SK-N-SH (cell line): Measurements from ENCODE around the gene PALLD. TPM values are rescaled to one million over a fixed set of nuclear protein-coding genes. Genes with fewer than 3 reads are reported as not detected.

Source experiments
- CTCF ChIA-PET: fragments of 300-600, 350-600 bp; formaldehyde crosslinking; extraction: SDS; loops from one replicate; lab custom pipeline; 2021; lab: Yijun Ruan, JAX
- POLR2A ChIA-PET: fragments of 350-600 bp; sonication (Branson Sonifier 250); formaldehyde crosslinking; extraction: SDS; loops from one replicate; lab custom pipeline; 2020; ENCODE audit warnings: antibody characterized with exemption, inconsistent platforms; lab: Yijun Ruan, JAX
- DNase-seq: peaks from one replicate; pipeline ENCODE4 v3.0.0; 2012
- H2AFZ ChIP-seq: fragments of 200-600 bp; sonication (generic); 2 replicates; pipeline ENCODE4 v1.8.1; 2016; ENCODE audit warnings: antibody characterized with exemption, mild to moderate bottlenecking, low read depth
- H3F3A ChIP-seq: fragments of 200-600 bp; sonication (generic); replicated peaks from 2 replicates; pipeline ENCODE3; 2016; ENCODE audit warnings: antibody characterized with exemption, mild to moderate bottlenecking; ENCODE audit not compliant: insufficient read depth
- H3K27ac ChIP-seq, 2 experiments: fragments of 200-500 bp in 1 of 2; fragments of 200-600 bp in 1 of 2; sonication (Bioruptor generic) in 1 of 2; sonication (generic), shearing (Covaris generic) in 1 of 2; 2 replicates each; pipeline versions ENCODE4 v1.5.1 to v1.6.1; 2014 to 2016; ENCODE audit warnings: low read depth in 2 of 2, inconsistent platforms in 1 of 2, low read length in 1 of 2, mild to moderate bottlenecking in 1 of 2, mixed read lengths in 1 of 2
- H3K27me3 ChIP-seq: fragments of 200-600 bp; sonication (generic), shearing (Covaris generic); 2 replicates; pipeline ENCODE4 v1.6.1; 2016; ENCODE audit warnings: mixed run types; ENCODE audit not compliant: insufficient read depth
- H3K36me3 ChIP-seq, 2 experiments: fragments of 200-500 bp in 1 of 2; fragments of 200-600 bp in 1 of 2; sonication (Bioruptor generic) in 1 of 2; sonication (generic) in 1 of 2; replicated peaks in 1 of 2; 2 replicates each; pipeline versions ENCODE3 to v1.5.1; 2014 to 2016; ENCODE audit warnings: low read length in 1 of 2, mild to moderate bottlenecking in 1 of 2; ENCODE audit not compliant: insufficient read depth in 2 of 2, control insufficient read depth in 1 of 2
- H3K4me1 ChIP-seq, 2 experiments: fragments of 200-500 bp in 1 of 2; fragments of 200-600 bp in 1 of 2; sonication (Bioruptor generic) in 1 of 2; sonication (generic), shearing (Covaris generic) in 1 of 2; 2 replicates each; pipeline versions ENCODE4 v1.5.1 to v1.6.1; 2014 to 2016; ENCODE audit warnings: low read depth in 1 of 2, low read length in 1 of 2, mixed run types in 1 of 2; ENCODE audit not compliant: insufficient read depth in 2 of 2, control insufficient read depth in 1 of 2
- H3K4me2 ChIP-seq: fragments of 200-600 bp; sonication (generic), shearing (Covaris generic); 2 replicates; pipeline ENCODE4 v1.6.1; 2017; ENCODE audit warnings: mixed run types
- H3K4me3 ChIP-seq, 2 experiments: fragments of 200-500 bp in 1 of 2; fragments of 200-600 bp in 1 of 2; sonication (Bioruptor generic) in 1 of 2; sonication (generic), shearing (Covaris generic) in 1 of 2; 2 replicates each; pipeline versions ENCODE4 v1.5.1 to v1.8.1; 2014 to 2016; ENCODE audit warnings: low read depth in 2 of 2, inconsistent platforms in 1 of 2, low read length in 1 of 2, mild to moderate bottlenecking in 1 of 2, mixed read lengths in 1 of 2, moderate library complexity in 1 of 2
- H3K79me2 ChIP-seq: fragments of 200-600 bp; sonication (generic); 2 replicates; pipeline ENCODE4 v1.8.1; 2017; ENCODE audit warnings: mild to moderate bottlenecking; ENCODE audit not compliant: insufficient read depth
- H3K9ac ChIP-seq: fragments of 200-600 bp; sonication (generic); 2 replicates; pipeline ENCODE4 v1.6.1; 2017; ENCODE audit warnings: mixed run types
- H3K9me2 ChIP-seq: fragments of 200-600 bp; sonication (generic); 2 replicates; pipeline ENCODE4 v1.6.1; 2017; ENCODE audit warnings: mixed run types
- H3K9me3 ChIP-seq: fragments of 200-600 bp; sonication (generic); 2 replicates; pipeline ENCODE4 v1.6.1; 2017; ENCODE audit warnings: mixed run types, mild to moderate bottlenecking, moderate library complexity
- H4K20me1 ChIP-seq: fragments of 200-600 bp; sonication (generic); 2 replicates; pipeline ENCODE4 v1.6.1; 2017; ENCODE audit warnings: mild to moderate bottlenecking, mixed run types; ENCODE audit not compliant: insufficient read depth
- FOXM1 ChIP-seq: IDR thresholded peaks from 2 replicates; pipeline ENCODE4 v1.4.0; 2012; ENCODE audit warnings: low read depth, mild to moderate bottlenecking
- NFIC ChIP-seq: IDR thresholded peaks from 2 replicates; pipeline ENCODE4 v1.4.0; 2012; ENCODE audit warnings: borderline replicate concordance
- SMC3 ChIP-seq: IDR thresholded peaks from 2 replicates; pipeline ENCODE4 v1.6.1; 2012; ENCODE audit warnings: low read depth, low read length, improper control_type of control experiment
- TCF12 ChIP-seq: IDR thresholded peaks from 2 replicates; pipeline ENCODE4 v1.4.0; 2012
- YY1 ChIP-seq: IDR thresholded peaks from 2 replicates; pipeline ENCODE4 v1.4.0; 2012; ENCODE audit warnings: low read depth, mild to moderate bottlenecking
- WGBS: methylation state at CpG from one replicate; pipeline ENCODE4 v1.1.6; 2017; ENCODE audit warnings: low lambda C conversion rate; 5-methylcytosine and 5-hydroxymethylcytosine counted together
- polyA plus RNA-seq, 3 experiments: library from polyadenylated mRNA; depleted of rRNA; stranded (reverse); fragments of >200 nt; gene quantifications; 2 replicates each; pipeline ENCODE4 v1.2.3, GENCODE V29; 2012
- TF ChIP-seq, protein P1 (sequence below): IDR thresholded peaks from 2 replicates; pipeline ENCODE4 v1.6.1; 2012; ENCODE audit warnings: mild to moderate bottlenecking, low read depth, low read length, moderate library complexity
- TF ChIP-seq, protein P2 (sequence below): IDR thresholded peaks from 2 replicates; pipeline ENCODE4 v1.4.0; 2012; ENCODE audit warnings: low read depth

PALLD gene
- polyA plus RNA-seq, 1 of the 3 experiments (the other 2 are of a cell fraction), result 33.0 TPM

DNA sequence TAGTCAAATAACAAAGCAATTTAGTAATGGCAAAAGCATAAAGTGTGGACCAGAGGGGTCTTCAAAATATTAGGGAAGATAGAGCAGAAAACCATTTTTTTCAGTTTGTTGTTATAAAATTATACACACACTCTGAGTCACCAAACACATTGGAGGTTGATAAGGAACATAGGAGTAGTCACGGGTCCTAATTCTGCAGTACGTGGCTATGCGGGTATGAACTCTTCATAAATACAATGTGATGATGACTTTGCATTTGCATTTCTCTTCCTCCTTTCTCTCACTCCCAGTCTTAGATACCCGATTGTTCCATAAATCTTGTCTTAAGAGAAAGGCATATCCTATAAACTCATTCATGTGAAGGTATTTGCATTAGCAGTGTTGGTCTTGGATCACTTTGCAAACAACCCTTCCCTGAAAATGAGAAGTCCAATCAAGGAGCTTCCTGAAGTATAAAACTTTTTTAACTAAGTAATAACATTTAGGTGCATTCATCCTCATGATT, 223.6 kb downstream of the PALLD start:
- Histone ChIP-seq H3F3A (no peaks in the 10 kb centered on the region), H3K79me2 (no peaks in the 10 kb centered on the region), H2AFZ (no peak overlapping the region), H3K9me2 (no peaks in the 10 kb centered on the region), H4K20me1 (no peaks in the 10 kb centered on the region), H3K4me2 (no peak overlapping the region), H3K4me1 (peaks cover 0 to 4% of the 10 kb centered on the region in 2 experiments; a peak in 1 of 4 replicates), H3K9ac (no peak overlapping the region), H3K27ac (no peak overlapping the region), H3K9me3 (no peaks in the 10 kb centered on the region), H3K27me3 (no peaks in the 10 kb centered on the region), H3K36me3 (peaks cover 0 to 7% of the 10 kb centered on the region in 2 experiments), H3K4me3 (no peak overlapping the region)
- DNase-seq, result no peak
- ChIA-PET CTCF (interaction anchor here (0.7 kb wide), 1 partner anchor 10 kb away, joined by 3 read pairs; no protein-coding TSS in a partner anchor), POLR2A (no interaction called here)
- WGBS, result 95% methylated on average over 4 of the region's 4 CpGs
- TF ChIP-seq FOXM1, result no peak

DNA sequence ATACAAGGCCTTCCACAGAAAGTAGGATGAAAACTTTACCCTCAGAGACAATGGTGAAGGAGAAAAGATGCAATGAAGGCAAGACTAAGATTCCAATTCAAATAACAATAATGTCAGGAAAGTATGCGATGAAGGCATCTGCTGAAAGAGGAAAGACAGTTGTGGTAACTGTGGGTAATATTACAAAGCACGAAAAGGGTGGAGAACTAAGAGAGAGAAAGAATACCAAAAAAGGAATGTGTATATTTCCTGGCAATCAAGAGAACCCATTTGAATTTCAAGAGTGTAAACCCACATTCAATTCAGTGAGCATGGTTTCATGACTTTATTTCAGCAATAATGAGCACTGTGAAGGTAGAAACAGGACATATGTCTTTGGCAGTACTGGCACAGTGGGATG, 225.5 kb downstream of the PALLD start:
- no peak overlapping the region for H3K4me2 ChIP-seq
- peak overlapping the region; percentile 0 to 8; a peak in 2 of 4 replicates for H3K27ac ChIP-seq
- TF ChIP-seq, protein P1, sequence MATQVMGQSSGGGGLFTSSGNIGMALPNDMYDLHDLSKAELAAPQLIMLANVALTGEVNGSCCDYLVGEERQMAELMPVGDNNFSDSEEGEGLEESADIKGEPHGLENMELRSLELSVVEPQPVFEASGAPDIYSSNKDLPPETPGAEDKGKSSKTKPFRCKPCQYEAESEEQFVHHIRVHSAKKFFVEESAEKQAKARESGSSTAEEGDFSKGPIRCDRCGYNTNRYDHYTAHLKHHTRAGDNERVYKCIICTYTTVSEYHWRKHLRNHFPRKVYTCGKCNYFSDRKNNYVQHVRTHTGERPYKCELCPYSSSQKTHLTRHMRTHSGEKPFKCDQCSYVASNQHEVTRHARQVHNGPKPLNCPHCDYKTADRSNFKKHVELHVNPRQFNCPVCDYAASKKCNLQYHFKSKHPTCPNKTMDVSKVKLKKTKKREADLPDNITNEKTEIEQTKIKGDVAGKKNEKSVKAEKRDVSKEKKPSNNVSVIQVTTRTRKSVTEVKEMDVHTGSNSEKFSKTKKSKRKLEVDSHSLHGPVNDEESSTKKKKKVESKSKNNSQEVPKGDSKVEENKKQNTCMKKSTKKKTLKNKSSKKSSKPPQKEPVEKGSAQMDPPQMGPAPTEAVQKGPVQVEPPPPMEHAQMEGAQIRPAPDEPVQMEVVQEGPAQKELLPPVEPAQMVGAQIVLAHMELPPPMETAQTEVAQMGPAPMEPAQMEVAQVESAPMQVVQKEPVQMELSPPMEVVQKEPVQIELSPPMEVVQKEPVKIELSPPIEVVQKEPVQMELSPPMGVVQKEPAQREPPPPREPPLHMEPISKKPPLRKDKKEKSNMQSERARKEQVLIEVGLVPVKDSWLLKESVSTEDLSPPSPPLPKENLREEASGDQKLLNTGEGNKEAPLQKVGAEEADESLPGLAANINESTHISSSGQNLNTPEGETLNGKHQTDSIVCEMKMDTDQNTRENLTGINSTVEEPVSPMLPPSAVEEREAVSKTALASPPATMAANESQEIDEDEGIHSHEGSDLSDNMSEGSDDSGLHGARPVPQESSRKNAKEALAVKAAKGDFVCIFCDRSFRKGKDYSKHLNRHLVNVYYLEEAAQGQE, result no peak
- TF ChIP-seq YY1, result no peak
- TF ChIP-seq SMC3, result no peak
- TF ChIP-seq, protein P2, sequence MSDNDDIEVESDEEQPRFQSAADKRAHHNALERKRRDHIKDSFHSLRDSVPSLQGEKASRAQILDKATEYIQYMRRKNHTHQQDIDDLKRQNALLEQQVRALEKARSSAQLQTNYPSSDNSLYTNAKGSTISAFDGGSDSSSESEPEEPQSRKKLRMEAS, result no peak
- 0 out of 2 replicates have a peak, but pooled peaks cover 6% of the 10 kb centered on the region for H3K9me3 ChIP-seq
- WGBS, result 92% methylated on average over 2 of the region's 2 CpGs
- no peak for DNase-seq
- no peaks in the 10 kb centered on the region for H4K20me1 ChIP-seq
- no peaks in the 10 kb centered on the region for H3K27me3 ChIP-seq
- no peak overlapping the region for H3K9ac ChIP-seq
- no peak overlapping the region for H3K4me3 ChIP-seq
- no peaks in the 10 kb centered on the region for H3F3A ChIP-seq
- peaks cover 0 to 4% of the 10 kb centered on the region in 2 experiments; a peak in 1 of 4 replicates for H3K4me1 ChIP-seq
- no peaks in the 10 kb centered on the region for H3K79me2 ChIP-seq
- ChIA-PET POLR2A (no interaction called here), CTCF (interaction anchor here (1.0 to 1.3 kb wide), 2 partner anchors 14 to 35 kb away, joined by 3 read pairs; no protein-coding TSS in a partner anchor)
- peaks cover 0 to 18% of the 10 kb centered on the region in 2 experiments for H3K36me3 ChIP-seq
- no peaks in the 10 kb centered on the region for H3K9me2 ChIP-seq
- no peak overlapping the region for H2AFZ ChIP-seq

DNA sequence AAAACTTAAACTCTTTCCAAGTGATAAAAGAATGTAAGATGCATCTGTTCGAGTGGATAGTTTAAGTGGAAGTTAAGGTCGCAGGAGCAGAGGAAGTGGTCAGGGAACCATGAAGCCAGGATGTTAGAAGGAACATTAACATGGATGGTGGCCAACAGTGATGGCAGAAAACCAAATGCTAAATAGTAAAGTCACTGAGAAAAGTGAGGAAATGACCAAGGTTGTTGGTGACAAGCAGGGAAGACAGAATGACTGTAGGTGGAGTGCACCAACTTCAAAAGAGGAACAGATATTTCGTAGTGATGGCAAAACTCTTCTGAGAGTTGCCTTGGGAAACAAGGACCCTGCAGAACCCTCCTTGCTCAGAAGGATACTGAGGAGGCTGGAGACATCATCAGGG, 226.2 kb downstream of the PALLD start:
- Histone ChIP-seq H2AFZ (no peak overlapping the region), H3K4me2 (no peak overlapping the region), H3K9ac (no peak overlapping the region)

More for the DNA sequence above, 226.2 kb downstream of the PALLD start:
- no peak for TF ChIP-seq YY1
- peak; percentile 43; the same call in 1 of the 2 replicates for TF ChIP-seq TCF12
- peak; percentile 59 for TF ChIP-seq NFIC
- no peaks in the 10 kb centered on the region for H3F3A ChIP-seq
- H3K79me2 ChIP-seq, result no peaks in the 10 kb centered on the region
- peak overlapping the region; percentile 0 to 8; a peak in 2 of 4 replicates for H3K27ac ChIP-seq
- H3K4me3 ChIP-seq, result no peak overlapping the region
- H3K9me2 ChIP-seq, result no peaks in the 10 kb centered on the region
- POLR2A ChIA-PET, result no interaction called here
- H3K4me1 ChIP-seq, result peaks cover 0 to 4% of the 10 kb centered on the region in 2 experiments; a peak in 1 of 4 replicates
- H3K27me3 ChIP-seq, result no peaks in the 10 kb centered on the region
- H3K9me3 ChIP-seq, result 0 out of 2 replicates have a peak, but pooled peaks cover 6% of the 10 kb centered on the region
- no peak for DNase-seq
- 80% methylated on average over 3 of the region's 3 CpGs for WGBS
- H4K20me1 ChIP-seq, result no peaks in the 10 kb centered on the region
- CTCF ChIA-PET, result no interaction called here
- H3K36me3 ChIP-seq, result peaks cover 0 to 24% of the 10 kb centered on the region in 2 experiments
